DOHH2 (cell line): Measurements from ENCODE around the gene FAM174C.
A peak's percentile ranks its signal among the peaks of the same experiment; 100 is the strongest.

Source experiments
- H3F3A ChIP-seq: fragments of 200-600 bp; sonication (generic), shearing (Covaris generic); 2 replicates; pipeline ENCODE4 v1.6.0; 2016; ENCODE audit warnings: antibody characterized with exemption, mild to moderate bottlenecking; ENCODE audit not compliant: control insufficient read depth, insufficient read depth
- H3K27ac ChIP-seq: fragments of 200-600 bp; sonication (generic); 2 replicates; pipeline ENCODE4 v1.5.1; 2014; ENCODE audit warnings: low read depth, mild to moderate bottlenecking, low read length, moderate library complexity
- H3K27me3 ChIP-seq: fragments of 200-600 bp; sonication (generic); 2 replicates; pipeline ENCODE4 v1.6.1; 2014; ENCODE audit warnings: mild to moderate bottlenecking, low read length, mixed read lengths; ENCODE audit not compliant: control insufficient read depth
- H3K36me3 ChIP-seq: fragments of 200-600 bp; sonication (generic); 2 replicates; pipeline ENCODE4 v1.6.1; 2014; ENCODE audit warnings: mild to moderate bottlenecking, low read length, moderate library complexity, mixed read lengths; ENCODE audit not compliant: control insufficient read depth
- H3K4me1 ChIP-seq: fragments of 200-600 bp; sonication (generic); 2 replicates; pipeline ENCODE4 v1.6.1; 2014; ENCODE audit warnings: mild to moderate bottlenecking, low read length, mixed read lengths; ENCODE audit not compliant: control insufficient read depth
- H3K4me2 ChIP-seq: fragments of 200-600 bp; sonication (generic); 2 replicates; pipeline ENCODE4 v1.6.0; 2014; ENCODE audit warnings: mild to moderate bottlenecking, low read length, moderate library complexity
- H3K4me3 ChIP-seq: fragments of 200-600 bp; sonication (generic); 2 replicates; pipeline ENCODE4 v1.5.1; 2014; ENCODE audit warnings: mild to moderate bottlenecking, low read length, mixed read lengths
- H3K79me2 ChIP-seq: fragments of 200-600 bp; sonication (generic); 2 replicates; pipeline ENCODE4 v1.6.1; 2014; ENCODE audit warnings: mild to moderate bottlenecking, low read length, mixed read lengths; ENCODE audit not compliant: control insufficient read depth
- H3K9me2 ChIP-seq: fragments of 200-600 bp; sonication (generic); replicated peaks from 2 replicates; pipeline ENCODE4 v1.6.1; 2014; ENCODE audit warnings: mild to moderate bottlenecking, low read length, mixed read lengths; ENCODE audit not compliant: control insufficient read depth
- H3K9me3 ChIP-seq: fragments of 200-600 bp; sonication (generic); 2 replicates; pipeline ENCODE4 v1.6.1; 2014; ENCODE audit warnings: antibody characterized with exemption, low read length, mixed read lengths; ENCODE audit not compliant: control insufficient read depth, insufficient read depth
- H4K20me1 ChIP-seq: fragments of 200-600 bp; sonication (generic); 2 replicates; pipeline ENCODE4 v1.6.0; 2014; ENCODE audit warnings: low read depth, mild to moderate bottlenecking, antibody characterized with exemption, low read length, moderate library complexity; ENCODE audit not compliant: control insufficient read depth, insufficient read depth
- EZH2phosphoT487 ChIP-seq: fragments of 200-600 bp; sonication (generic); IDR thresholded peaks from 2 replicates; pipeline ENCODE4 v1.6.1; 2017; ENCODE audit warnings: borderline replicate concordance, mild to moderate bottlenecking, antibody characterized with exemption, low read length, moderate library complexity, mixed read lengths
- TF ChIP-seq, protein P1 (sequence below): fragments of 200-600 bp; sonication (generic); IDR thresholded peaks from one replicate; pipeline ENCODE4 v1.5.1; 2014; ENCODE audit warnings: antibody characterized with exemption, mild to moderate bottlenecking, low read depth, low read length; ENCODE audit not compliant: poor library complexity, severe bottlenecking

Gene FAM174C

DNA sequence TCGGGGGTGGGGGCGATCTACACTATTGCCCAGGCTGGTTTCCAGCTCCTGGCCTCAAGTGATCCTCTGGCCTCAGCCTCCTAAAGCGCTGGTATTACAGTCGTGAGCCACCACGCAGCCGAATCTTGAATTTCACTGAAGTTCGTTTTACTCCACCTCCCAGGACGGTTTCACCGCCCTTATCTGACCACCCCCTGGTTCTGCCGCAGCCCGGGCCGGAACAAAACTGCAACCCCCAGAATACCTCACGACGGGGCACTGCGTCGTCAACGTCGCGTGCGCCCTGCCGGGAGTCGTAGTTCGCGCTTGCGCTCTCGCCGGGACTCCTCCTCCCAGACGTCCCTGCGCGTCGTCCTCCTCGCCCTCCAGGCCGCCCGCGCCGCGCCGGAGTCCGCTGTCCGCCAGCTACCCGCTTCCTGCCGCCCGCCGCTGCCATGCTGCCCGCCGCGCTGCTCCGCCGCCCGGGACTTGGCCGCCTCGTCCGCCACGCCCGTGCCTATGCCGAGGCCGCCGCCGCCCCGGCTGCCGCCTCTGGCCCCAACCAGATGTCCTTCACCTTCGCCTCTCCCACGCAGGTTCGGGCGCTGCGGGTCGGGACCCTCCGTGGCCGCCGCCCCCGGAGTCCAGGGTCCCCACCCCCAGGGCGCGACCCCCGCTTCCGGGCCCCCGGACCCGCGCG, 33.8 kb upstream of the FAM174C start, which contains the start of gene ATP5F1D:
Gene ATP5F1D, plus strand, starts transcription at position 335 of the 679 bp plus-strand sequence. Its CDS starts 100 bp downstream, at position 435.
- Histone ChIP-seq H3F3A (peaks cover 20% of the 10 kb centered on the region), H3K4me1 (peaks cover 59% of the 10 kb centered on the region), H3K36me3 (peaks cover 32% of the 10 kb centered on the region), H3K27me3 (peaks cover 25% of the 10 kb centered on the region), H3K9me3 (no peaks in the 10 kb centered on the region), H3K27ac (peak within 1 kb of the TSS; percentile 52), H3K4me3 (peak within 1 kb of the TSS; percentile 95), H4K20me1 (no peaks in the 10 kb centered on the region), H3K4me2 (peak within 1 kb of the TSS; percentile 99), H3K79me2 (peaks cover 43% of the 10 kb centered on the region), H3K9me2 (no peaks in the 10 kb centered on the region)
- TF ChIP-seq, protein P1, sequence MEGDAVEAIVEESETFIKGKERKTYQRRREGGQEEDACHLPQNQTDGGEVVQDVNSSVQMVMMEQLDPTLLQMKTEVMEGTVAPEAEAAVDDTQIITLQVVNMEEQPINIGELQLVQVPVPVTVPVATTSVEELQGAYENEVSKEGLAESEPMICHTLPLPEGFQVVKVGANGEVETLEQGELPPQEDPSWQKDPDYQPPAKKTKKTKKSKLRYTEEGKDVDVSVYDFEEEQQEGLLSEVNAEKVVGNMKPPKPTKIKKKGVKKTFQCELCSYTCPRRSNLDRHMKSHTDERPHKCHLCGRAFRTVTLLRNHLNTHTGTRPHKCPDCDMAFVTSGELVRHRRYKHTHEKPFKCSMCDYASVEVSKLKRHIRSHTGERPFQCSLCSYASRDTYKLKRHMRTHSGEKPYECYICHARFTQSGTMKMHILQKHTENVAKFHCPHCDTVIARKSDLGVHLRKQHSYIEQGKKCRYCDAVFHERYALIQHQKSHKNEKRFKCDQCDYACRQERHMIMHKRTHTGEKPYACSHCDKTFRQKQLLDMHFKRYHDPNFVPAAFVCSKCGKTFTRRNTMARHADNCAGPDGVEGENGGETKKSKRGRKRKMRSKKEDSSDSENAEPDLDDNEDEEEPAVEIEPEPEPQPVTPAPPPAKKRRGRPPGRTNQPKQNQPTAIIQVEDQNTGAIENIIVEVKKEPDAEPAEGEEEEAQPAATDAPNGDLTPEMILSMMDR, result no peak
- TF ChIP-seq EZH2phosphoT487, result no peak

DNA sequence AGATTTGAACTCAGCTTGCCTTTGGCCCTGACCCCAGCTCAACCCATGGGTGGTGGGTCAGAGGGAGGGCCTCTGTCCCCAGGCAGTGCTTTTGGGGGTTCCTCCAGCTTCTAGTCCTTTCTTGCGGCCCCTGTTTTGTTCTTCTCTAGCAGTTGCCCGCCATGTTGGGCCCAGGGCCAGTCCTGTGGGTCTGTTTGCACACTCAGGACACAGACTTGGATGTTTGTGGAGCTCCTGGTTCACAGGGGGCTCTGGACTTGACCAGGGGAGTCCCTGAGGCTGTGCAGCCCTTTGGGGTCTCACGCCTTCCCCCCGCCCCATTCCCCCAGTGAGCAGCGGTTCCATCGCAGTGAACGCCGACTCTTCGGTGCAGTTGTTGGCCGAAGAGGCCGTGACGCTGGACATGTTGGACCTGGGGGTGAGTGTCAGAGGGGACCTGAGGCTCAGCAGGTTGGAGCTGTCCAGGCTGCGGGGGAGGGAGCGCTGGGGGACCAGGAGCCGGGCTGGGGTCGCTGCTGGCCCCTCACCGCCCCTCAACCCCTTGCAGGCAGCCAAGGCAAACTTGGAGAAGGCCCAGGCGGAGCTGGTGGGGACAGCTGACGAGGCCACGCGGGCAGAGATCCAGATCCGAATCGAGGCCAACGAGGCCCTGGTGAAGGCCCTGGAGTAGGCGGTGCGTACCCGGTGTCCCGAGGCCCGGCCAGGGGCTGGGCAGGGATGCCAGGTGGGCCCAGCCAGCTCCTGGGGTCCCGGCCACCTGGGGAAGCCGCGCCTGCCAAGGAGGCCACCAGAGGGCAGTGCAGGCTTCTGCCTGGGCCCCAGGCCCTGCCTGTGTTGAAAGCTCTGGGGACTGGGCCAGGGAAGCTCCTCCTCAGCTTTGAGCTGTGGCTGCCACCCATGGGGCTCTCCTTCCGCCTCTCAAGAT, 31.3 kb upstream of the FAM174C start:
- H3K4me3 ChIP-seq, result peak overlapping the region; percentile 72
- TF ChIP-seq EZH2phosphoT487, result no peak
- TF ChIP-seq, protein P1, result peak; percentile 93
- H3K79me2 ChIP-seq, result peaks cover 47% of the 10 kb centered on the region
- H3K27me3 ChIP-seq, result peaks cover 7% of the 10 kb centered on the region
- no peaks in the 10 kb centered on the region for H3K9me2 ChIP-seq
- H3K4me1 ChIP-seq, result peaks cover 55% of the 10 kb centered on the region
- no peaks in the 10 kb centered on the region for H4K20me1 ChIP-seq
- peaks cover 14% of the 10 kb centered on the region for H3F3A ChIP-seq
- no peaks in the 10 kb centered on the region for H3K9me3 ChIP-seq
- H3K27ac ChIP-seq, result peak overlapping the region; percentile 57
- peaks cover 35% of the 10 kb centered on the region for H3K36me3 ChIP-seq
- H3K4me2 ChIP-seq, result peak overlapping the region; percentile 99

DNA sequence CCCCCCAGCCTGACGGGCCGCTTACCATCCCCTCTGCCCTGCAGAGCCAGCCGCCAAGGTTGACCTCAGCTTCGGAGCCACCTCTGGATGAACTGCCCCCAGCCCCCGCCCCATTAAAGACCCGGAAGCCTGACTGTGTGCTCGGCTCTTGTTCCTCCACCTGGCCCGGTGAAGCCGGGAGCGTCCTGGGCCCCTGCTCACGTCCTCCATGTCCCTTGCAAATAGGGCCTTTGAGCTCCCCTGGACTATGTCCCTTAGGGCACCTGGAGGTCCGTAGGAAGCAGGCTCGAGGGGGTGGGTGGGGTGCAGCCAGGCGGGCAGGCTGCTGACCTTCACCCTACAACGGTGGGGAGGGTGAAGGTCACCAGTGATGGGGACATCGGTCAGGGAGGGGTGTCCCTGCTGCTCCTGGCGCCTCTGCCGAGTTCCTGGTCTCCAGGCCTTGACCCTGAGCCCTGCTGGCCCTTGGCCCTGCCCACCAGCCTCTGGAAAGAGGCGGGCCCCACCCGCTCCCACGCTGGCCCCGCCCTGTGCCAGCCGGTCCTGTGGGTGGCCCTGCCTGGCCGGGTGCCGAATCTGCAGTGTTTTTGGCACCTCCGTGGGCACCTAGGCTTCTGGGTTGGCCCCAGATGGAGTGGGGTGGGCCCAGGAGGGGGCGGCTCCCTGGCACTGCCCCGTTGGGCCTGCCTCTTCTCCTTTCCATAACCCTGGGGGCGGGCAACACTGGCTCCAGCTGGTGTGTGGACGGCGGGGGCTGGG, 30.5 kb upstream of the FAM174C start:
- Histone ChIP-seq H4K20me1 (no peaks in the 10 kb centered on the region), H3K27ac (peak overlapping the region; percentile 57), H3K9me2 (no peaks in the 10 kb centered on the region), H3K27me3 (no peaks in the 10 kb centered on the region), H3K79me2 (peaks cover 49% of the 10 kb centered on the region), H3K4me1 (peaks cover 51% of the 10 kb centered on the region), H3K36me3 (peaks cover 38% of the 10 kb centered on the region), H3K4me3 (peak overlapping the region; percentile 72), H3F3A (peaks cover 11% of the 10 kb centered on the region; the same call in 1 of the 2 replicates), H3K4me2 (peak overlapping the region; percentile 99), H3K9me3 (no peaks in the 10 kb centered on the region)
- TF ChIP-seq, protein P1, result no peak
- TF ChIP-seq EZH2phosphoT487, result no peak
